ENCODE measurements around the gene SH3PXD2B.

Gene SH3PXD2B

GRCh38 chr5:172450861-172451695 is 3.2 kb downstream of the SH3PXD2B start:
- TF ChIP-seq POLR2A (IDR thresholded peaks at IDR 0.05; ENCODE audit: low read depth, low read length), result no peak
- TF ChIP-seq POLR2AphosphoS5 (IDR thresholded peaks at IDR 0.05; ENCODE audit: low read depth, low read length), result no peak
- TF ChIP-seq TAF1 (IDR thresholded peaks at IDR 0.05; ENCODE audit: borderline replicate concordance, low read depth, low read length), result no peak
- DNase-seq (ENCODE audit: insufficient read length) (no peak), FAIRE-seq (no peak)

GRCh38 chr5:172450453-172450852 is 3.9 kb downstream of the SH3PXD2B start:
- DNase-seq (ENCODE audit: insufficient read length), result no peak
- no peak for TF ChIP-seq POLR2A (IDR thresholded peaks at IDR 0.05; ENCODE audit: low read depth, low read length)
- TF ChIP-seq POLR2AphosphoS5 (IDR thresholded peaks at IDR 0.05; ENCODE audit: low read depth, low read length), result no peak
- no peak for TF ChIP-seq TAF1 (IDR thresholded peaks at IDR 0.05; ENCODE audit: borderline replicate concordance, low read depth, low read length)
- FAIRE-seq, result no peak

GRCh38 chr5:172448999-172449398 is 5.3 kb downstream of the SH3PXD2B start:
- DNase-seq (ENCODE audit: insufficient read length) (no peak), FAIRE-seq (no peak)
- TF ChIP-seq POLR2A (IDR thresholded peaks at IDR 0.05; ENCODE audit: low read depth, low read length) (no peak), POLR2AphosphoS5 (IDR thresholded peaks at IDR 0.05; ENCODE audit: low read depth, low read length) (no peak), TAF1 (IDR thresholded peaks at IDR 0.05; ENCODE audit: borderline replicate concordance, low read depth, low read length) (no peak)

GRCh38 chr5:172447646-172448365 is 6.5 kb downstream of the SH3PXD2B start:
- TF ChIP-seq TAF1 (IDR thresholded peaks at IDR 0.05; ENCODE audit: borderline replicate concordance, low read depth, low read length) (no peak), POLR2AphosphoS5 (IDR thresholded peaks at IDR 0.05; ENCODE audit: low read depth, low read length) (no peak), POLR2A (IDR thresholded peaks at IDR 0.05; ENCODE audit: low read depth, low read length) (no peak)
- FAIRE-seq, result no peak

GRCh38 chr5:172446336-172447051 is 7.8 kb downstream of the SH3PXD2B start:
- TF ChIP-seq POLR2AphosphoS5 (IDR thresholded peaks at IDR 0.05; ENCODE audit: low read depth, low read length), result no peak
- TF ChIP-seq POLR2A (IDR thresholded peaks at IDR 0.05; ENCODE audit: low read depth, low read length), result no peak
- DNase-seq (ENCODE audit: insufficient read length), result no peak
- FAIRE-seq, result no peak

More at GRCh38 chr5:172447646-172448365, 6.5 kb downstream of the SH3PXD2B start:
- no peak for DNase-seq (ENCODE audit: insufficient read length)

GRCh38 chr5:172445866-172446265 is 8.5 kb downstream of the SH3PXD2B start:
- TF ChIP-seq TAF1 (IDR thresholded peaks at IDR 0.05; ENCODE audit: borderline replicate concordance, low read depth, low read length) (no peak), POLR2A (IDR thresholded peaks at IDR 0.05; ENCODE audit: low read depth, low read length) (no peak), POLR2AphosphoS5 (IDR thresholded peaks at IDR 0.05; ENCODE audit: low read depth, low read length) (no peak)
- no peak for DNase-seq (ENCODE audit: insufficient read length)
- FAIRE-seq, result no peak

GRCh38 chr5:172444626-172445365 is 9.5 kb downstream of the SH3PXD2B start:
- TF ChIP-seq POLR2AphosphoS5 (IDR thresholded peaks at IDR 0.05; ENCODE audit: low read depth, low read length), result no peak
- no peak for TF ChIP-seq POLR2A (IDR thresholded peaks at IDR 0.05; ENCODE audit: low read depth, low read length)
- no peak for TF ChIP-seq TAF1 (IDR thresholded peaks at IDR 0.05; ENCODE audit: borderline replicate concordance, low read depth, low read length)
- FAIRE-seq (no peak), DNase-seq (ENCODE audit: insufficient read length) (no peak)

GRCh38 chr5:172444110-172444510 is 10.2 kb downstream of the SH3PXD2B start:
- no peak for DNase-seq (ENCODE audit: insufficient read length)
- no peak for FAIRE-seq
- TF ChIP-seq TAF1 (IDR thresholded peaks at IDR 0.05; ENCODE audit: borderline replicate concordance, low read depth, low read length) (no peak), POLR2A (IDR thresholded peaks at IDR 0.05; ENCODE audit: low read depth, low read length) (no peak), POLR2AphosphoS5 (IDR thresholded peaks at IDR 0.05; ENCODE audit: low read depth, low read length) (no peak)

- DNase-seq (ENCODE audit: insufficient read length) (no peak), FAIRE-seq (no peak)
- TF ChIP-seq POLR2A (IDR thresholded peaks at IDR 0.05; ENCODE audit: low read depth, low read length) (no peak), POLR2AphosphoS5 (IDR thresholded peaks at IDR 0.05; ENCODE audit: low read depth, low read length) (no peak)
Measured at GRCh38 chr5:172443441-172444109, 10.8 kb downstream of the SH3PXD2B start.

- TF ChIP-seq POLR2AphosphoS5 (IDR thresholded peaks at IDR 0.05; ENCODE audit: low read depth, low read length), result no peak
- TF ChIP-seq POLR2A (IDR thresholded peaks at IDR 0.05; ENCODE audit: low read depth, low read length), result no peak
- no peak for TF ChIP-seq TAF1 (IDR thresholded peaks at IDR 0.05; ENCODE audit: borderline replicate concordance, low read depth, low read length)
- no peak for DNase-seq (ENCODE audit: insufficient read length)
- FAIRE-seq, result no peak
Measured at GRCh38 chr5:172442592-172442991, 11.7 kb downstream of the SH3PXD2B start.

Data from GM12892 (cell line).